Measurements from ENCODE around the gene C16orf89. TPM values are rescaled to one million over a fixed set of nuclear protein-coding genes. Genes with fewer than 3 reads are reported as not detected.

C16orf89 gene
- total RNA-seq, 3 donors from 2014 or later (not counting 1 experiment from before 2014, with no cell fraction given), result not detected

DNA sequence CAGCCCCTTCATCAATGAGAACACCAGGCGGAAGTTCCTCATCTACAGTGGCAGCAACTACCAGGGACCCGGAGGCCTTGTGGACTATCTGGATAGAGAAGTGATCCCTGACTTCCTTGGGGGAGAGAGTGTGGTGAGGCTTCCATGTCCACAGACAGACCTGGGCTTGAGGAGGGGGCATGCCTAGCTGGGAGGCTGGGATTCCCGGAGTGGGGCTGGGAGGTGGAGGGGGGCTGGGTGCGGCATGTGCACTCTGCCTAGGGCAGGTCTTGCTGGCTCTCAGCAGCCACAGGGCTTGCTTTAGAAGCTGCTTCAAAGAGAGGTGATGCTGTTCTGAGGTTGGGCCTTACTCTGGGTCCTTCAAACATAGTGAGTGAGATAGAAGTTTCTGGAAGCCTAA, 59.8 kb downstream of the C16orf89 start:
- intact Hi-C loops (cut with micrococcal nuclease), result no loop called here
- no peak overlapping the region for H3K4me3 Mint-ChIP-seq
- H3K27me3 Mint-ChIP-seq (ENCODE audit: low read depth in 2 of 2), result peaks cover 0 to 8% of the 10 kb centered on the region in 2 donors
- Histone ChIP-seq H3K36me3 (ENCODE audit: control insufficient read depth, insufficient read depth, low read length) (no peaks in the 10 kb centered on the region), H3K27ac (ENCODE audit: low read length) (no peak overlapping the region), H3K4me3 (ENCODE audit: low read length) (no peak overlapping the region), H3K27me3 (ENCODE audit: control insufficient read depth, insufficient read depth, low read length) (no peaks in the 10 kb centered on the region), H3K4me1 (ENCODE audit: control insufficient read depth, insufficient read depth, low read length) (no peaks in the 10 kb centered on the region), H3K9me3 (ENCODE audit: control insufficient read depth, insufficient read depth, low read length) (no peaks in the 10 kb centered on the region)
- TF ChIP-seq, protein P1, sequence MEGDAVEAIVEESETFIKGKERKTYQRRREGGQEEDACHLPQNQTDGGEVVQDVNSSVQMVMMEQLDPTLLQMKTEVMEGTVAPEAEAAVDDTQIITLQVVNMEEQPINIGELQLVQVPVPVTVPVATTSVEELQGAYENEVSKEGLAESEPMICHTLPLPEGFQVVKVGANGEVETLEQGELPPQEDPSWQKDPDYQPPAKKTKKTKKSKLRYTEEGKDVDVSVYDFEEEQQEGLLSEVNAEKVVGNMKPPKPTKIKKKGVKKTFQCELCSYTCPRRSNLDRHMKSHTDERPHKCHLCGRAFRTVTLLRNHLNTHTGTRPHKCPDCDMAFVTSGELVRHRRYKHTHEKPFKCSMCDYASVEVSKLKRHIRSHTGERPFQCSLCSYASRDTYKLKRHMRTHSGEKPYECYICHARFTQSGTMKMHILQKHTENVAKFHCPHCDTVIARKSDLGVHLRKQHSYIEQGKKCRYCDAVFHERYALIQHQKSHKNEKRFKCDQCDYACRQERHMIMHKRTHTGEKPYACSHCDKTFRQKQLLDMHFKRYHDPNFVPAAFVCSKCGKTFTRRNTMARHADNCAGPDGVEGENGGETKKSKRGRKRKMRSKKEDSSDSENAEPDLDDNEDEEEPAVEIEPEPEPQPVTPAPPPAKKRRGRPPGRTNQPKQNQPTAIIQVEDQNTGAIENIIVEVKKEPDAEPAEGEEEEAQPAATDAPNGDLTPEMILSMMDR (IDR thresholded peaks at IDR 0.05), result no peak
- H3K27ac Mint-ChIP-seq, result no peak overlapping the region
- no peaks in the 10 kb centered on the region for H3K36me3 Mint-ChIP-seq
- H3K4me1 Mint-ChIP-seq, result no peaks in the 10 kb centered on the region
- ATAC-seq (no peak), DNase-seq (no peak)
- no peaks in the 10 kb centered on the region for H3K9me3 Mint-ChIP-seq
- 69% methylated on average over 4 of the region's 4 CpGs for WGBS (ENCODE audit: insufficient coverage)

DNA sequence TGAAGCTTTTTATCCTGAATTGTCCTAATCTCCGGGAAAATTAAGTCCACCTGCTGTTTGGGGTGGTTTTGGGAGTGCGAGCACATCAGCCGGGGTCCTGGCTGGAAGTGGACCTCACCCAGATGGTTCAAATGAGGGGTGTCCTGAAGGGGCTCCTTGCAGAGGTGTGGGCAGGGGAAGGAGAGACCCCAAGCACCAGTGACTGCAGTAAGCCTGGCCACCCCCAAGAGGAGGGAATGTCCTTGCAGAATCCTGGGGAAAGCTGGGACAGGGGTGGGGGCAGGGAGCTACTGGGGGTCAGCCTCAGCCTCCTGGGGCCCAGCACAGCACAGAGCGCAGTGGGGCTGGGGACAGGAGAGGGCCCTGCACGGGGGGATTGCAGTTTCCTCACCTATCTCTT, 61.4 kb downstream of the C16orf89 start:
- no peaks in the 10 kb centered on the region for H3K27me3 Mint-ChIP-seq (ENCODE audit: low read depth in 2 of 2)
- H3K36me3 ChIP-seq (ENCODE audit: control insufficient read depth, insufficient read depth, low read length), result no peaks in the 10 kb centered on the region
- H3K9me3 Mint-ChIP-seq, result no peaks in the 10 kb centered on the region

DNA sequence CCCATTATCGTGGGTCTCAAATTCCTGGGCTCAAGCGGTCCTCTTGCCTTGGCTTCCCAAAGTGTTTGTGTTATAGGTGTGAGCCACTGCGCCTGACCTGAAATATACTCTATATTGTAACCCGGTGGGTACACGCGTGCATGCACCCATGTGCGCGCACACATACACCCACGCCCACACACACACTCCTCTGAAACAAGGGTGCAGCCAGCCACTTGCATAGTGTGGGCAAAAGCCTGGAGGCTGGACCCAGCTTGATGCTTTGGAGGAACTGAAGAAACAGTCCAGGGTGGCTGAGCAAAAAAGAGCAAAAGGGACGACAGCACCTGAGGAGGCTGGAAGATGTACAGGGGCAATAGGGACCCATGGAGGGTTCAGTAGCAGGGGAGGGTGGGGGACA, 61.9 kb downstream of the C16orf89 start:
- H3K4me3 Mint-ChIP-seq, result no peak overlapping the region
- H3K27ac ChIP-seq (ENCODE audit: low read length), result no peak overlapping the region
- H3K27ac Mint-ChIP-seq, result no peak overlapping the region
- H3K27me3 ChIP-seq (ENCODE audit: control insufficient read depth, insufficient read depth, low read length), result no peaks in the 10 kb centered on the region
- no peaks in the 10 kb centered on the region for H3K36me3 ChIP-seq (ENCODE audit: control insufficient read depth, insufficient read depth, low read length)
- no peaks in the 10 kb centered on the region for H3K4me1 Mint-ChIP-seq
- DNase-seq (no peak), ATAC-seq (no peak)
- 92% methylated on average over 10 of the region's 10 CpGs for WGBS (ENCODE audit: insufficient coverage)
- intact Hi-C loops (cut with micrococcal nuclease), result no loop called here
- no peaks in the 10 kb centered on the region for H3K9me3 Mint-ChIP-seq
- H3K9me3 ChIP-seq (ENCODE audit: control insufficient read depth, insufficient read depth, low read length), result no peaks in the 10 kb centered on the region
- TF ChIP-seq, protein P1 (IDR thresholded peaks at IDR 0.05), result no peak
- no peak overlapping the region for H3K4me3 ChIP-seq (ENCODE audit: low read length)
- peaks cover 0 to under 1% of the 10 kb centered on the region in 2 donors for H3K27me3 Mint-ChIP-seq (ENCODE audit: low read depth in 2 of 2)
- H3K36me3 Mint-ChIP-seq, result no peaks in the 10 kb centered on the region
- H3K4me1 ChIP-seq (ENCODE audit: control insufficient read depth, insufficient read depth, low read length), result no peaks in the 10 kb centered on the region

More for the DNA sequence above, 61.4 kb downstream of the C16orf89 start:
- H3K4me3 ChIP-seq (ENCODE audit: low read length), result no peak overlapping the region
- no peak overlapping the region for H3K27ac Mint-ChIP-seq
- H3K27me3 ChIP-seq (ENCODE audit: control insufficient read depth, insufficient read depth, low read length), result no peaks in the 10 kb centered on the region
- no peak for ATAC-seq
- no peaks in the 10 kb centered on the region for H3K4me1 Mint-ChIP-seq
- no peaks in the 10 kb centered on the region for H3K4me1 ChIP-seq (ENCODE audit: control insufficient read depth, insufficient read depth, low read length)
- no peak overlapping the region for H3K4me3 Mint-ChIP-seq
- no peak for DNase-seq
- WGBS (ENCODE audit: insufficient coverage), result 68% methylated on average over 5 of the region's 5 CpGs
- H3K36me3 Mint-ChIP-seq, result no peaks in the 10 kb centered on the region
- H3K9me3 ChIP-seq (ENCODE audit: control insufficient read depth, insufficient read depth, low read length), result no peaks in the 10 kb centered on the region
- intact Hi-C loops (cut with micrococcal nuclease), result no loop called here
- TF ChIP-seq, protein P1 (IDR thresholded peaks at IDR 0.05), result no peak
- no peak overlapping the region for H3K27ac ChIP-seq (ENCODE audit: low read length)

DNA sequence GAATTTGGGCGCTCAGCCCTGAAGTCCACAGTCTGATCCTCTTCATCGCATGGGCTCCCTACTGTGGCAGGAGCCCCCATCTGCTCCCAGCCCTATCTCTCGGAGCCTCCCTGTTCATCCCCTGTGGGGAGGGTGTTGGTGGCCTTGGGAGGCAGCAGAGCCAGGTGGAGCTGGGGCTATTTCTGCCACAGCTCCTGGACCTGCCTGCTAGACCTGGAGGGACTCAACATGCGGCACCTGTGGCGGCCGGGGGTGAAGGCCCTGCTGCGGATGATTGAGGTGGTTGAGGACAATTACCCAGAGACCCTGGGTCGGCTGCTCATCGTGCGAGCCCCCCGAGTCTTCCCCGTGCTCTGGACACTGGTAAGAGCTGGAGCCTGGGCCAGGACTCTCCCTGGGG, 62.5 kb downstream of the C16orf89 start:
- TF ChIP-seq, protein P1 (IDR thresholded peaks at IDR 0.05), result no peak
- no peaks in the 10 kb centered on the region for H3K4me1 Mint-ChIP-seq
- no peak overlapping the region for H3K4me3 ChIP-seq (ENCODE audit: low read length)
- H3K27ac Mint-ChIP-seq, result no peak overlapping the region
- peaks cover 0 to 2% of the 10 kb centered on the region in 2 donors for H3K27me3 Mint-ChIP-seq (ENCODE audit: low read depth in 2 of 2)
- no peaks in the 10 kb centered on the region for H3K4me1 ChIP-seq (ENCODE audit: control insufficient read depth, insufficient read depth, low read length)
- WGBS (ENCODE audit: insufficient coverage), result 96% methylated on average over 12 of the region's 12 CpGs
- no peaks in the 10 kb centered on the region for H3K9me3 Mint-ChIP-seq
- no peak overlapping the region for H3K4me3 Mint-ChIP-seq
- H3K27ac ChIP-seq (ENCODE audit: low read length), result no peak overlapping the region
- no peaks in the 10 kb centered on the region for H3K36me3 ChIP-seq (ENCODE audit: control insufficient read depth, insufficient read depth, low read length)
- DNase-seq (no peak), ATAC-seq (no peak)
- no peaks in the 10 kb centered on the region for H3K9me3 ChIP-seq (ENCODE audit: control insufficient read depth, insufficient read depth, low read length)
- intact Hi-C loops (cut with micrococcal nuclease), result no loop called here
- no peaks in the 10 kb centered on the region for H3K36me3 Mint-ChIP-seq
- no peaks in the 10 kb centered on the region for H3K27me3 ChIP-seq (ENCODE audit: control insufficient read depth, insufficient read depth, low read length)

Data from natural killer cell (primary cell).